Measurements from ENCODE around the gene GRIFIN.

The GRIFIN gene

GRCh38 chr7:2512179-2512661, 36.0 kb upstream of the GRIFIN start:
- peak in 2 of 3 experiments; percentile 59 to 65 for DNase-seq

DNA sequence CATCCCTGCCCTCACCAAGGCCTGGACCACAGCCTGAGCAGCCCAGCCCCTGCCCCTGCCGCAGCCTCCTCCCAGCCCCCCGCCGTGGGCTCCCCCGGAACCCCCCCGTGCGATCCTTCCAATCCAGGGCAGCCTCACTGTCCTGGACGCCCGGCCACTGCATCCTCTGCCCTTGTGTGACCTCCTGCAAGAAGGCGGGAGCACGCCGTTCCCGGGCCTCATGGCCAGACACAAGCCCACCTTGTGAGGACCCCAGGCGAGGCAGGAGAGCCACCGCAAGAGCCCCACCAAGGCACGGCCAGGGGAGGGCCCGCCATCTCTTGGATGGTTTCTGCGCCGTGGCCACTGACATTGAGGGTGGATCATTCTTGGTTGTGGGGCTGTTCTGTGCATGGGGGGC, 35.6 kb upstream of the GRIFIN start:
- DNase-seq = peak in 1 of 3 experiments; percentile 66

DNA sequence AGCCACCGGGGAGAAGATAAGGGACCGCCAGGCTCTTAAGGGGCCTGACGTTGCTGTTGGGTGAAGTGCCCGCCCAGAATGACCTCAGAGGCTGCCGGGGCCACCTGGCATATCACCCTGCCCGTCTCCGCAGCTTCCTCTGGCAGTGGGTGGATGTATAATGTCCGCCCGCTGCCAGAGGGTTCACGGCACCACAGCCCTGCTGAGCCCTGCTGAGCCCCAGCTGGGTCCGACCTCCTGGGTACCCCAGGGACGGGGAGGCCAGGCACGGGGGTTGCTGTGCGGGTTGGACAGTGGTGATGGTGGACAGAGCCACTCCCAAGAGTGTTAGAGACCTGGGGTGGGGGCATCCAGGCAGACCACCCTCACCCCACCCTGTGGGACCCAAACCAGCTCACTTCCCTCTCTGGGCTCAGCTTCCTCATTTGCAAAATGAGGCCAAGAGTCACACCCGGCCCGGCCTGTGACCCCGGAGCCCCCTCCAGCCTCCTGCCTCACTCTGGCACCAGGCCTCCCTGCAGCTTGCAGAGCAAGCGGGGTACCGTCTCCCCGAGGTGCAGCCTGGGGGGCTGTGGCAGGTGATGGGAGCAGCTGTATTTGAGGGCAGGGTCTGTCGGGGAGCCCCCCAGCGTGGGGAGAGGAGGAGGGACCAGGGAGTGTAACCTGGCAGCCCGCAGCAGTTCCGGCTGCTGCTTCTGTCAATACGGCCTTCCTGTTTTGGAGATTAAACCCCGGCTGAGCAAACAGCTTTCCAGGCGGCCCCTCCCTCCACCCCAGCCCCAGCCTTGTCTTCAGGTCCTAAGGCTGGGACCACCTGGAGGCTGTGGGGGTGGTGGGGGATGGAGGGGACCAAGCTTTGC, 34.9 kb upstream of the GRIFIN start:
- DNase-seq = peak in 2 of 3 experiments; percentile 87 to 94

DNA sequence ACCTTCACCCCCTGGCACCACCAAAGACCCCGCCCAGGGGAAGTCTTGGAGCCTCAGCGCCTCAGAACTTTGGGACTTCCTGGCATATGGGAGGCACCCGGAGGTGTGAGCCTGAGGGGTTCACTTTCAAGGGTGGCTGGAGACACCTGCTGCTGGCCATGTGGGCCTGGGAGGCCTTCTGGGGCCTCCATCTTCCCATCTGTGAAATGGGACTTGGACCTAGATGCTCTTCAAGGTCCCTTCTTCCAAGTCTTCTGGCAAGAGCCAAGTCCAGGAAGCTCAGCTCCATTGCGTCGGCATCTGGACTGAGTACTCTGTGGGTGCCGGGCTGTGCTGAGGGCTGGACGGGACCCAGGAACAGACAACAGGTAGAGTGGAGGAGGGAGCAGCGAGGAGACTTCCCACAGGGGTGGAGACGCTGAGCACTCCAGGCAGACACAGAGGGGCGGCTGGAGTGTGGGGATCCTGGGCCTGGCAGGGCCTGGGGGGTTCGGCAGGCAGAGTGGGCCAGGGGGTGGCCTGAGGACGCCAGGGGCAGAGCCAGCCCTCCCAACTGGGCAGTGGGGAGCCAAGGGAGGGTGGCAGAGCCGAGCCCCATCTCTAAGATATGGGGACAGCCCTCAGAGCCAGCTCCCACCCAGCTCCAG, 34.1 kb upstream of the GRIFIN start:
- DNase-seq = no peak

DNA sequence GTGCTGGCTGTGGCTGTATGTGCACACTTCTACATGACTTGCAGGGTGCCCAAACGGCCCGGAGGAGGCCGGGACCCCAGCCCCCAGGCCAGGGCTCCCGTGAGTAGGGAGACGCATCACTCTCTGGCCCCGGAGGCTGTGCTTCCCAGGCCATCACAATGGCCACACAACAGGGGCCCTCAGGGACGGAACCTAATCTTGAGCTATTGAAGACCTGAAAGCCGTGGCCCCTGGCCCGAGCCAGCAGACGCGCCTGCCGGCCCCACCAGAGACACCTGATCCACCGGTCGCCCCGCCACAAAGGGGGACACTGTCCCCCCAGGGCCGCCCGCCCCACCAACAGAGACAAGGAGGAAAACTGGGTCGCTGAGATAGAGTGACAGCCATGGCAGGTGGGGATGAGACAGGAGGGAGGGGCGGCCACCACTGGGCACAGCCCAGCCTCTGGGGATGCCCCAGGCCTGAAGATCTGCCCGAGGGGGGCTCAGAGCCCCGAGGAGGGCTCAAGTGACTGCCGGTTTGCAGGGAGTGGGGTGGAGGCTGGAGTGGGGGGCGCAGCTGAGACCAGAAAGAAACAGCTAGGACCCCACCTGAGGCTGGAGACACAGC, 33.2 kb upstream of the GRIFIN start:
- no peak for DNase-seq

DNA sequence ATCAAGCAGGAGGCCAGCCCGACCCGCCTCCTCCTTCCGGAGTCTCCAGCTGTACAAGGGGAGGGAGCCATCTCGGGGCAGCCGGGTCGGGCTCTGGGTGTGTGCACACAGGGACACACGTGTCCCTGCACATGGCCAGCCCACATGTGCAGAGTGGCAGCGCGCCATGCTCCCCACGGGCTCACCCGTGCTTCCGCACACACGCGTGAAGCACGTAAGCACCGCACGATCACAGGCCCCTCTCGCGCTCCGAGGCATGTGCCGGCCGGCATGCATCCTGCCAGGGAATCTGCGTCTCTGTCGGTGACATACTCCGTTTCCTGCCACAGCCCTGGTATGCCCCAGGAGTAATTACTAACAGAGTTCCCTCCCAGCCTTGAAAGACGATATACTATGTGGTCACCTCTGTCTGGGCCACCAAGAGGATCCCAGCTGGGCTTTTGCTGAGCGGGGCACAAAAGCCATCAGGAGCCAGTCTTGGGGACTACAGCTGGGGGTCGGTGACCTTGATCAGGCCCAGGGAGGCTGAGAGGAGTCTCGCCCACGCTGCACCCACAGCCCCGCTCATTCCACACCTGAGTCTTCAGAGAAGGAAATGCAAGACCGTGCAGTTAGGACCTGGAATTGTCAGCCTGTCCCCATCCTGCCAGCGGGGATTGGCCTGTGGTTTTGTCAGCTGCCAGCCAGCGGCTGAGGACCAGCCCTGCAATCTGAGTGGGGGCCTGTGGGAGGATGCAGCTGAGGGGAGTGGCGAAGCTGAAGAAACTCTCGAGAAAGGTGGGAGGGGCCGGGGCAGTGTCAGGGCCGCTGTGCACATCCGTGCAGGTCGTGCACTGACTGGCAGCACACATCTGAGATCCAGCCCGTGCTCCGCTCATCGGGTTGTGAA, 32.4 kb upstream of the GRIFIN start:
- peak; percentile 28 to 86 (median 49) for DNase-seq

- no peak for DNase-seq
Observed at GRCh38 chr7:2507917-2508306, 31.7 kb upstream of the GRIFIN start.

DNA sequence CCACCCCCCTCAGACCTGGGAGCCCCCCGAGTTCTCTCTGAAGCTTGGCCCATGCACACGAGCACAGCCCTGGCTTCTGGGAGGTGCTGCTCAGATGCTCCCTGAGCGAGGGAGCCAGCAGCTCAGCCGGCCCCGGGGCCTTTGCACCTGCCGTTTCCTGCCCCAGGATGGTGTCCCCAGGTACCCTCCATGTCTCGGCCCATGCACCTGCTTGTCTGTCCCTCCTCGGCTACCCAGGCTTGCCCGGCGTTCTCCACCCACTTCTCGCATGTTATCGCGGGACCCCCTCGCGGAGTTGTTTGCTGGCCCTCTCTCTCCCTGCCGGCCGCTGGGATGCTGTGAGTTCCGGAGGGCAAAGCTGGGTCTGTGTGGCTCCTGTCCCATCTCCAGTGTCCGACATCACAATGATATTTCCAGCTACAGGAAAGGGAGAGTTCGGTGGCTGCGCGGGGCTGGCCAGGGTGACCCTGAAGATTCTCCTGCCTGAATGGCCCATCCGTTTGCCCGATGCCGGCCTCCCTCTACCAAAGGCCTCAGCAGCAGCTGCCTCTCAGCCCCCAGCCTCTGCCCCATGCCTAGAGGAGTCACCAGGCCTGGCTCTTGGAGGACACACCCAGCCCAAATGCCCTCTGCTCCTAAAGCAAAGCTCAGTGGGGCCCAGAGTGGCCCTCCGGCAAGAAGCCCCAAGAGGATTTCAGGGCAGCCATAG, 31.2 kb upstream of the GRIFIN start:
- no peak for DNase-seq

- DNase-seq = no peak
Observed at GRCh38 chr7:2505401-2505800, 29.2 kb upstream of the GRIFIN start.

DNA sequence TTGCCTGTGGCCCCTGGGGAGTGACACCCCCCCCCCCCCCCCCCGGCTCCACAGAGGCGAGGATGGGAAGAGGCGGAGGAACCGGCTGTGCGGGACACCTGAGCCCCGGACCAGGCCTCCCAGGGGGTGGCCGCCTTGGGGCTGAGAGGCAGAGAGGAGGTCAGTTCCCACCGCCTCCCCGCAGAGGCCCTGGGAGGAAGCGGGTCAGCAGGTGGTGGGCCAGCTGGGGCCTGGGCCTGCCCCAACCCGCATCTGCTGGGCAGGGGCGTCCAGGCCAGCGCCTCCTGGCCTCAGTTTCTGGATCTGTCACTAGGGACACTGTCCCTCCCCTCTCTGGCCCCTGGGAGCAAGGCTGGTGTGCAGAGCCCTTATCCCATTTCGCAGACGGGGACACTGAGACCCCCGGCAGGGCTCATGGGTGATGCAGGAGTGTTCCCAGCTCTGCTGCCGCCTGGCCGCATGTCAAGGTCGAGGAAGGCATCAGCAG, 28.7 kb upstream of the GRIFIN start:
- no peak for DNase-seq

DNA sequence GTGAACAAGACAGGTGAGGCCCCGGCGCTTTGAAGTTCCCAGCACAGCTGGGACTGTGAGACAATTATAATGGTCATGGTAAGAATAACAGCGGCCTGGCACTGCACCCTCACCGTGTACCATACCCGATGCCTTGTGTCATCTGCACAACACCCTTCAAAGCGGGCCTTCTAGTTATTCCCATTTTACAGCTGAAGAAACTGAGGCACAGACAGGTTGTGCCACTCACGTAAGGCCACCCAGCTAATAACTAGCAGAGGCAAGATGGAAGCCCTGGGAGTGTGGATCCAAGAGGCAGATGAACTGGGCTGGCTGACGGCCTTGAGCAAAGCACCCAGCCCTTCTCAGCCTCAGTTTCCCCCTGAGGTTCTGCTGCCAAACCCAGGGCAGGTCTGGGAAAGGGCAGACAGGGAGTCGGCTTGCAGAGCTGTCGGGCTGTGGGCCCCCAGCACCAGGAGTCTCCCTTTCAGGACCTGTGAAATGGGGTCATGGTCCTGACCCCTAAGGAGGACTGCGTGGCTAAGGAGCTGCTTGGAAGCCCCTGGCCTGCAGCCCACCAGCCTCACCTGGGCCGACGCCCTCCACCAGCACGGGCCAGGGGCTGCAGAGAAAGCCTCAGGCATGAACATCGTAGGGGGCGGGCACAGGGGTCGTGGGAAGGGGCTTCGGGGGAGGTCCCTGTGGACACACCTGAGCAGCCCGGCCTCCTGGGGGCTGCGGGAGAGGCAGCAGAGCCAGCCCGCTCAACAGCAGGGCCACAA, 28.1 kb upstream of the GRIFIN start:
- no peak for DNase-seq

DNA sequence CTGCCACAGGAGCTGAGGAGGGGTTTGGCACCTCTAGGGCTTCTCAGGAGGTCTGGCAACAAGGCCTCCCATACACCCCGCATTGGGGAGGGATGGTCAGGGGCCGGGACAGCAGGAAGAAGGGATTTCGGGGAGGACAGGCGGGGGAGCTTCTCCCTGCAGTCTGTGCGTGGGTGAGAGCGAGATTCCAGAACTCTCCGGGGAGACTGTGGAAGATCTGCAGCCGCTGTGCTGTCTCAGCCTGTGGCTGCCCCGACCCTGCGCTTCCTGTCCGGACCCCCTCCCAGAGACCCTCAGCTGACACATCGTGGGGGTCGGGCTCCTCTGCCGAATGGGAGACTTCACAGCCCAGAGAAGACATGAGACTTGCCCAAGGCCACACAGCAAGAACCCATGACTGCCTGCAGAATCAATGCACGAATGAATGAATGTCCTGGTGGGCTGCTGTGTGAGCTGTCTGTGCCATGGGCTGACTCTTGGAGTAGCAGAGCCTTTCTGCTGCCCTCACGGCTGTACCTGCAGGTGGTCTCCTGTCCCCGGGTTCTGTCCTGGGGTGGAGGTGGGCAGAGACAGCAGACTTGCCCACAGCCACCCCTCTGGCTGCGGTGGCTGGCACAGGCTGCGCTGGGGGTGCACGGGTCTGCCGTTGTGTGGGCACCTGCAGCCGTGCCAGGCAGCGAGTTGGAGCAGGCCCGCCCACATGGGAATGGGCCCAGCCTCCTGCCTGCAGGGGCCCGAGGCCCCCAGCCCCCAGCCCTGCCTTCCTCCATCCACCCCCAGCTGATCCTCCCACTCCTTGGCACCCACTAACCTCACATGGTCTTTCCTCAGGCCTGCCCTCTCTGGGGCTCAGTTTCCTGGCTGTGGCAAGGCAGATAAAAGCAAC, 27.1 kb upstream of the GRIFIN start:
- DNase-seq = no peak

DNA sequence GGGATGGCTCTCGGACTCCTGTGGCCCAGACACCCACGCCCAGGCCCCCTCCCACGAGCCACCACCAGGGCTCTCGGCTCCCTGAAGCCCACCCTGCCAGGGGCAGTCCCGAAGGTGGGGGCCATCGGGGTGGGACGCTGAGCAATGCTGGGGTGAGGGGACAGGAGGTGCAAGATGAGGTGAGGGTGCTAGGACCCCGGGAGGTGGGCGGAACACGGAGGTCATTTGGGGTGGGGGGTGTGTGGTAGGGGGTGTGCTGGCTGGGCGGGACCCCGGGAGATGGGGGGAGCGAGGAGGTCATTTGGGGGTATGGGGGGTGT, 26.4 kb upstream of the GRIFIN start:
- no peak for DNase-seq

GRCh38 chr7:2501947-2502646, 25.9 kb upstream of the GRIFIN start:
- DNase-seq = no peak

DNA sequence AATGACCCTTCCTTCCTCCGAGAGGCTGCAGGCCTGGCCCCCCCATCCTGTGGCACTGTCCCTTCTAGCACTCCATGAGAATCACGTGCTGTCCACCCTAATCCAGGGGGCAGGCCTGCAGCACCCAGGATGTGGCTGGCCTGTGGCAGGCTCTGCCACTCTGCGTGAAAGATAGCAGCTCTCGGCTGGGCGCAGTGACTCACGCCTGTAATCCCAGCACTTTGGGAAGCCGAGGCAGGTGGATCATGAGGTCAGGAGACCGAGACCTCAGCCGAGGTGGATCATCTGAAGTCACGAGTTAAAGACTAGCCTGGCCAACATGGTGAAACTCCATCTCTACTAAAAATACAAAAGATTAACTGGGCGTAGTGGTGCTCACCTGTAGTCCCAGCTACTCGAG, 24.5 kb upstream of the GRIFIN start:
- no peak for DNase-seq

DNA sequence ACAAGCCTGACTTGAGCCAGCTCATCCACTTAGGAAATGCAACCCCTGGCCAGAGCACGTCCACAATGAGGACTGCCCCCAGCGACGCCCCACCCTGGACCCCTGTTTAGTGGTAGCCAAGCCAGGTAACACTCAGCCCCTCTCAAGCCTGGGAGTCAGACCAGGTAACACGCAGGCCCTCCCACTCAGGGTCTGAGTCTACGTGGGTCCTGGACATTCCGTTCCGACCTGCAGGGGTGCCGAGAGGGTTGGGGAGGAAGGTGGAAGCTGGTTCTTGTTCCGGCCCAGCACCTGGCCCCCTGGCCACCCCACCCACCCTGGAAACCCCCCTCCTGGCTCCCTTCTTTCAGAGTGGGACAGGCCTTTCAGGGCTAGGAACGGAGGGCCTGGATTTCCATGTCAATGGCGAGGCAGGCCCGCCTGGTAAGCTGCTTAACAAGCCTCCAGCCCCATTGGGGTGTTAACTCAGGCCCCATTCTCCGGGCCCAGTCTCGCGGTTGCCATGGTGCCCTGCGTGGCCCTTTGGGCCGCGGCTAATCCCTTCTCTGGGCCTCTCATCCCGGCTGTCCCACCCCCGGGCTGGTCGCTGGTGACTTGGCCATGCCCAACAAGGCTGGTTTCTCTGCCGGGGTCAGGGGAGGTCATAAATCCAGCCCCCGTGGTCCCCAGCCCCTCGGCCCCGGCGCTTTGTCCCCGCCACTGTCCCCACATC, 23.7 kb upstream of the GRIFIN start:
- DNase-seq = no peak

- DNase-seq = no peak
Observed at GRCh38 chr7:2499181-2499580, 23.0 kb upstream of the GRIFIN start.

DNA sequence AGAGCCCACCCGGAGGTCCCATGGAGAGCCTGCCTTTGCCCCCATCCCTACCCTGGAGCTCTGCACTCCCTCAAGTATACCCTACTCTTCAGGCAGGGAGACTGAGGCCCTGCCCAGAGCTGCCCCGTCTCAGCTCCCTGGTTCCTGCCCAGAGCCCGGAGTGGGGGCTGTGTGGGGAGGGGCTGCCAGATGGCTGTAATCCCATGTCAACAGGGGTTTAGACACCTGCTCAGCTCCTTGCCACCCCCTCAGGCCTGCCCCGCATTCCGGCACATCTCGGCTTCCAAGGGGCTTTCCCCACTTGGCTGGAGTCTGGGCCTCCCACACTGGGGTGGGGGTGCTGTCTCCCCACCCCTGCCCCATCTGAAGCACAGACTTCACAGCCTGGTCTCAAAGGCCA, 22.5 kb upstream of the GRIFIN start:
- DNase-seq = no peak

All from NCI-H1417 (cell line).